Measurements from ENCODE around the gene MRGPRF. TPM values are rescaled to one million over a fixed set of nuclear protein-coding genes. Genes with fewer than 3 reads are reported as not detected.
"Not testable (repeated sequence)": the region's sequence is repeated elsewhere in the genome, so short reads cannot be mapped to it uniquely, and the experiment has no call there.

Gene MRGPRF
- total RNA-seq, 1 donor from 2014 or later = 2.3 TPM

DNA sequence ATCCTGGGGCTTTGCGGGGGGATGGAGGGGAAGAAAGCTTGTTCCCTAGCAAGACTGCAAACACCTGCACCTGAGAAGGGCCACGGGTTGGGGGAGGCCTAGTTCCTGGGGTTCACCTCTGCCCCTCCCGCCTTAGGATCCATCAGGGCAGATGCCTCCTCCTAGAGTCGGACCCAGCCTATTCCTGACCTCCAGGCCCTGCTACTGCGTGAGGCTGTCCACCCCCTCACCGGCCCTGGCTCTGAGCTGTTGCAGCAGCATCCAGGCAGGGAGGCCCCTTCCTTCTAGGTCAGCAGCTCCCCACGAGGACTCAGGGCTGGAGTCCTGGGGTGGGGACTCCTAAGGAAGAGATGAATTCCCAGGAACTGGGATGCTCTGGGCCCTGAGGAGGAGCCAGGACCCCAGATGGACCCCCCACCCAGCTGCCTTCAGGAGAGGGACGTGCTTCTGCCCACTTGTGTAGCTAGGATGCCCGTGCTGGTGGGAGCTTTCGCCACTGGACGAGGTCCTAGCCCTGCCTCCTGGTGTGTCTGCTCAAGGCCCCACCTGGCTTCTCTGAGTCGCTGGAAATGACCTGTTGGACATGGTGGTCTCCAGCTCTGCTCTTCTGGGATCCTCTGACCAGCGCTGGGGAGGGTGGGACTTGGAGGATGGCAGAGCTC is 10.3 kb downstream of the MRGPRF start:
- no peak for DNase-seq

DNA sequence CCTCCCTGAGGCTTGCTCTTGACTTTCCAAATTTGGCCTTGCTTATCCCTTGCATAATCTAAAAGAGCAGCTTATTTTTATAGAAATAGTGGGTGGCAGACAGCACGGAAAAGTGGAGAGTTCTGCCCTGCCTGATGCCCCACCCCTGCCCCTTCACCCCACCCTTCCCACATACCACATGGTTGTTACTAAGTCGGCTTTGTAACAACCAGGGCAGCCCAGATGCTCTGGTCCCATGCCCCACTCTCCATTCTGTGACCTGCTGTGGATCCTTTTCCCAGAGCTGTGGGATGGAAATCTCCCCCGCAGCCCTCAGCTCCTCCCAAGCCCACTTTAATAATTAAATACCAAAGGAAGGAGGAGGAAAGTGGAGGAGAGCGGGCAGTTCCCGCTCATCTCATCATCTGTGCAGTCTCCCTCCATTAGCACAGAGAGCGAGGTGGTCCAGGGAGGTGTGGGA is 10.9 kb downstream of the MRGPRF start:
- DNase-seq = no peak

DNA sequence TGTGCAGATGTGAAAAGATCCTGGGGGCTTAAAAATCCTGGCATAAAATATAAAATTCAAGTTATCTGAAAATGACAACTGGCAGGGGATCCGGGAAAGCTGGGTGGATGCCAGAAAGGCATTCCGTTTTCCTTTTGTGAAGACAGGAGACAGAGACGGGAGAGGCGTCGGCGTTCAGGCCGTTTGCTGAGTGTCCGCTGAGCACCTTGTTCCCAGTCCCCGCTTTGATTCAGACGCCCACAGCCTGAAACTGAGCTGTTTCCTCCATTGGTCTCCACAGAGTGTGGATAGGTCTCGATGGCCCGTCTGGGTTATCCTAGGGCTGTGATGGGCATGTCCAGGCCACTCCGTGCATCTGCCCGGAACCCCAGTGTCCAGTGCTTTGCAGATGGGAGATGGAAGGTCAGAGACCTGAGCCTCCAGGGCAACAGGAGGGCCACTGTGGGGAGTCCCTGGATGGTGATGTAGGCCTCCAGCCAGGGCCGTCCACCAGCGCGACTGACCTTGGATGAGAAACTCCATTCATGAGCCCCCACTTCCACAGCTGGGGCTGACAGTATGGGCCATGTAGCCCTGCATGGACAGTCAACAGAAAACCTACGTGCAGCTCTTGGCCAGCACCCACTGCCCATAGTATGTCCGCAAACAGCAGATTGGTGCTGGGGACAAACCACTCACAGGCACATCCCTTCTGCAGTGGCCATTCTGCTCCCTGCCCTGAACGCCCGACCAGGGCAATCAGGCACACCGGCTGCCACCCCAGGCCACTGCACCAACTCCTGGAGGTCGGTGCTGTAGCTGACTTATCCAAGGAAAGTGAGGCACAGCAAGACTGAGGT is 11.6 kb downstream of the MRGPRF start:
- no peak for DNase-seq

DNA sequence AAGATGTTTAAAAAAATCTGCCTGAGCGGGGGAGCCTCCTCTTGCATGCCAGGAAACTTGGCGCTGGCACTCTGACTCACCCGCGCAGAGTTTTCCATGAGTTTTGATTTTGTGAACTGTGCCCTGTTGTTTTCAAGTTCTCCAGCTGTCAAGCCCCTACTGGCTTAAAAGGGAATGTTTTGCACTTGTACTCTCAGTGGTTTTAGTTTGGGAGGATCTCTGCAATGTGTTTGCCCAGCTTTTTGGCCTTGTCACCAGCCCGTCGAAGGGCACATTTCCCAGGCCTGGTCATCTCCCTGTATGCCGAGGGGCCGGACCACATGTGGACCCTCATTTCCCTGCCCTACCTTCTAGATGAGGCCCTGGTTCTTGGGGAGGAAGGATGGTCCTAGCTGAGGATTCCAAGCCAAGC is 12.2 kb downstream of the MRGPRF start:
- DNase-seq = no peak

DNA sequence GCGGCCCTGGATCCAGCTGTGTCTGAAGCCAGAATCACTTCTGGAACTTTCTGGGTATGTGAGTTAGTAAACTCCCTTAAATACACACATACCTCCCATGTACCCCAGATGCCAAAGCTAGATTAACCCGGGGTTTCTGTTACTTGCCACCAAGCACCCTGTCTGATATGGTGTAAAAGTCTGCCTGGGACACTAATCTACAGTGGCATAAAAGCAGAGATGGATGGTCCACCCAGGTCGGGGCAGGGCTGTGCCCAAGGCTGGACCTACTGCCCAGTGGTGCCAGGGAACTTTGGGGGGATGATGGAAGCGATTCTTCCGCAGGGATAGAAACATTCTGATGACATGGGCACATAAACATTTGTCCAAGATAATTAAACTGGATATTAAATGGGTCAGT is 12.7 kb downstream of the MRGPRF start:
- no peak for DNase-seq

DNA sequence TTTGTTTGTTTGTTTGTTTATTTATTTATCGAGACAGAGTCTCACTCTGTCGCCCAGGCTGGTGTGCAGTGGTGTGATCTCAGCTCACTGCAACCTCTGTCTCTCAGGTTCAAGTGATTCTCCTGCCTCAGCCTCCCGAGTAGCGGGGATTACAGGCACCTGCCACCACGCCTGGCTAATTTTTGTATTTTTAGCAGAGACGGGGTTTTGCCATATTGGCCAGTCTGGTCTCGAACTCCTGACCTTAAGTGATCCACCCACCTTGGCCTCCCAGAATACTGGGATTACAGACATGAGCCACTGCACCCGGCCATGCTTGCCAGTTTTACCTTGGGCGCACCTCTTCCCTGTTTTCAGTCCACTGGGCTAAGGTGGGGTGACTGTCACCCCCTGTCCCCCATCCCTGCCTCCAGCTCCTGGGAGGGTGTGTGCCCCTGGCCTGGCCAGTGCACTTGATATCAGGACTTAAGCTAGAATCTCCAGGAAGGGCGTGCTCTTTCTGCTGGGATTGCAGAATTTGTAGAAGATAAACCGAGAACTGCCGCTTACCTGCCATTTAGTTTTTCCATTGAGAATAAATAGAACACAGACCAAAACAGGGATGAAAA is 13.2 kb downstream of the MRGPRF start:
- DNase-seq = not testable (repeated sequence)

DNA sequence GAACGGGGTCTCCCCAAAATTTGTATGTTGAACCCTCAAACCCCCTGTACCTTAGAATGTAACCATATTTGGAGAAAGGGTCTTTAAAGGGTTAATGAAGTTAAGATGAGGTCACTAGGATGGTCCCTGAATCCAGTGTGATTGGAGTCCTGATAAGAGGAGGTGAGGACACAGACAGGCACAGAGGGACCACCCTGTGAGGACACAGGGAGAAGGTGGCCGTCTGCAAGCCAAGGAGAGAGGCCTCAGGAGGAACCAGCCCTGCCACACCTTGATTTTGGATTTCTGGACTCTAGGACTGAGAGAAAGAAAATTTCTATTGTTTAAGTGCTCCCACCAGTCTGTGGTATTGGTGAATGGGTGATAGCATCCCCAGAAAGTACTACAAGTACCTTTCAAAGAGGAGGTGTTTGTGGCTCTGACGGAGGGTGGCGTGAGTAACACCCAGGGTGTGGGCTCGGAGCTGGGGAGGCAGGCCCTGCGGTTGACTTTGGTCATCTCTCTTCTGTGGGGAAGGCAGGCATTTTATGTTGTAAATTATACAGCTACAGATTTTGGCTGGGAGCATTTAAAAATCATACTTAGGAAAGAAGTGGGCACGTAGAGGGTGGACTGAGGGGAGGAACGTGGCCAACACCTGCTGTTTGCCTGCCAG is 13.8 kb downstream of the MRGPRF start:
- no peak for DNase-seq

DNA sequence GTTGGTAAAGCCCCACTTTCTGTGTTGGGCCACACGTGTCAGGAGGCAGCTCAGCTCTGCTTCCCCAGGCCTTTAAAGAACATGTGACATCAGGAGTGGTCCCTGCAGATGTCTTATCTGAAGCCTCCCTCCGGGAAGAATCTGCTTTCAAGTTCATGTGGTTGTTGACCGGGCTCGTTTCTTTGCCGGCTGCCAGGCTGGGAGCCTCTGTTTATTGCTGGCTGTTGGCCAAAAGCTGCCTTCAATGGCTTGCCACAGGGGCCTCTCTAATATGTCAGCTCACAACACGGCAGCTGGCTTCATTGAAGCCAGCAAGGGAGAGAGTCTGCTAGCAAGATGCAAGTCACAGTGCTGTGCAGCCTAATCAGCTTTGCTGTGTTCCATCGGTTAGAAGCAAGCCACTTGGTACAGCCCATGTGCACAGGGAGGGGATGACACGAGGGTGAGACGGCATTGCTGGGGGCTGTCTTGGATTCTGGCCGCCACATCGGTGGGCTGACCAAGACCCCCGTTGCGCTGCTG is 14.6 kb downstream of the MRGPRF start:
- DNase-seq = no peak

DNA sequence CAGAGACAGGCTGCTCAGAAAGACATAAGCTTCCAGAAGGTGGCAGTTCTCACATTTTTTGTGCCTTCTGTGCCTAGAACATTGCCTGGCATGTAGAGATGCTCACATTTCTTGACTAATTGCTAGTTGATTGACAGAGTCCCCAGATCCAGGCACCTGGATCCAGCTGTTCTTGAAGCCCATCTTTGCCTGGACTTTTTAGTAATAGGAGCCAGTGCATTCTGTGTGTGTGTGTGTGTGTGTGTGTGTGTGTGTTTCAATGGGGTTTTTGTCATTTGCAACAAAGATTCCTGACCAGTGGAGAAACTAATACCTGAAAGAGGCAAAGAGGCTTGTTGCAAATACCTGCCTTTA is 15.1 kb downstream of the MRGPRF start:
- DNase-seq = no peak

DNA sequence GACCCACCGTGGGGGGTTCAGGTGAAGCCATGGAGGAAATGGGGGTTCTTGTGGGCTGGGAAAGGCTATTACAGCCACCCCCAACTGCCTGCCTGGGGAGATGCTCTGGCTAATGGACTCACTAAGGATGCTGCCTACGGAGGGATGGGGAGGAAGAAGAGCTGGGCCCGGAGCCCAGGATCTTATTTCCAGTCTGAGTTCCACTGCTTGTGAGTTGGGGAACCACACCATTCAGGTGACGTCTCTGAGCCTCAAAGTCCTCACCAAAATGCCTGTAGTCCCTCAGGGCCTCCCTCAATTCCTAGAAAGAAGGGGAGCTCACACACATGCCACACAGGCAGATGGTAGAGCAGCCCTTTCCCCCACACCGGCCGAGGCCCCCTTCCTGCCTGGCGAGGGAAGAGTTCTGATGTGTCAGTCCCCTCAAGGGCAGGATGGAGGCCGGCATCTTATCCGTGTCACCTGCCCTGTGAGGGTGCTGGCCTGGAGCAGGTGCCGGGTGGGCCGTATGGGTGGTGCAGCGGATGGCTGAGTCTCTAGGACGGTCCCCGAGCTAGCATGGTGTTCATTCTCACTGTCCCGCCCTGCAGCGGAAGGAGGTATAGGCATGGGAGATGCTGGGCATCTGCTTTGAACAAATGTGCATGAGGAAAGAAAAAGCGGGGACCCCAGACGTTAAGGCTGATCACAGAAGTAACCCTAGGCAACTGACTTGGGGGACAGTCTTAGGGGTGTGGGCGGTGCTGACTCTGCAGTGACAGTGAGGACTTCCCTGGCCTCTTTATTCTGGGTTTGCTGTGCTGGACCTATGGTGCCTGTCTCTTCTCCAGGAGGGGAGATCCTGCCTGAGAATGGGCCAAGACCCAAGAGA is 15.7 kb downstream of the MRGPRF start:
- DNase-seq = no peak

DNA sequence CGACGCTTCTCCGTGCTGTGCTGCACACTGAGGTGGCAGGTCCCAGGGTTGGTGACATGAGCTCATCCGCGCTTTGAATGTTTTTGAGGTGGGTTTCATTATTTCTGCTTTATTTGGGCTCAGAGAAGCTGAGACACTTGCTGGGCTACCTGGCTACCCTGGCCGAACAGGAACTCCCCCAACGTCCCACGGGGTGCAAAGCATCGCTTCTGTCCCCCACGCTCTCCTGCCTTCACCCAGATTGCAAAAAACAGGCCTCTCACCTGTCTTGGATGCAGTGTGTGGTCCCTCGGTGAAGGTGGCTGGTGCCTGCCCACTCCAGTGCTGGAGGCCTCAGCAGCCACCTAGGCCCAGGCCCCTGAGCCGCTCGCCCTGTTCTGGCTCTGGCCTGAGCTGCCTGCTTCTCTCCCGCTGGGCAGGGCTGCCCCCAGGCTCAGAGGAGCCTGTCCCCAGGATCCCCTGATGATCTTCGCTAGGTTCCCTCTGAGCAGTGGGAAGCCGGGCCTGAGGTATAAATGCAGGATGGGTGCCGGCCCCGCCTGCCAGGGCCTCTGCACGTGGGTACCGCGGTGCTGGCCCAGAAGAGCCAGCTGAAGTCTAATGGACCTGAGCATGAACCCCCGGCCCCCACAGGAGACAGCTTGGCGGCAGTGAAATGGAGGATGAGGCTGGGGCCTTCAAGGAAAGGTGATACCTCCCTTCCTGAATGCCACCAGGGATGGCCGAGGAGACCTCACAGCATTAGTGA is 16.5 kb downstream of the MRGPRF start:
- no peak for DNase-seq

DNA sequence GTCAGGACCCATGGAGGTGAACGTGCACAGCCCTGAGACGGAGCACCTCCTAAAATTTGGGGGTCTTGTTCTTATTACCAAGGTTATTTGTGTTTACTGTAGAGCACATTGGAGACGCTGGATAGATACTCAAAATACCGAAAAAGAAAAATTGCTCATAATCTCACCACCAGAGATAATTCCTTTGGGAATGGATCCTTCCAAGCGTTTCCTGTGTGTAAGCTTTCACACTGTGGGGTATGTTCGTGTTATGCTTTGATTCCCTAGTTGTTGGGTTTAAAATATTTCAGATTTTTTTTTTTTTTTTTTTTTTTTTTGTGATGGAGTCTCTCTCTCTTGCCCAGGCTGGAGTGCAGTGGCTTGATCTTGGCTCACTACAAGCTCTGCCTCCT is 18.2 kb downstream of the MRGPRF start:
- no peak for DNase-seq

DNA sequence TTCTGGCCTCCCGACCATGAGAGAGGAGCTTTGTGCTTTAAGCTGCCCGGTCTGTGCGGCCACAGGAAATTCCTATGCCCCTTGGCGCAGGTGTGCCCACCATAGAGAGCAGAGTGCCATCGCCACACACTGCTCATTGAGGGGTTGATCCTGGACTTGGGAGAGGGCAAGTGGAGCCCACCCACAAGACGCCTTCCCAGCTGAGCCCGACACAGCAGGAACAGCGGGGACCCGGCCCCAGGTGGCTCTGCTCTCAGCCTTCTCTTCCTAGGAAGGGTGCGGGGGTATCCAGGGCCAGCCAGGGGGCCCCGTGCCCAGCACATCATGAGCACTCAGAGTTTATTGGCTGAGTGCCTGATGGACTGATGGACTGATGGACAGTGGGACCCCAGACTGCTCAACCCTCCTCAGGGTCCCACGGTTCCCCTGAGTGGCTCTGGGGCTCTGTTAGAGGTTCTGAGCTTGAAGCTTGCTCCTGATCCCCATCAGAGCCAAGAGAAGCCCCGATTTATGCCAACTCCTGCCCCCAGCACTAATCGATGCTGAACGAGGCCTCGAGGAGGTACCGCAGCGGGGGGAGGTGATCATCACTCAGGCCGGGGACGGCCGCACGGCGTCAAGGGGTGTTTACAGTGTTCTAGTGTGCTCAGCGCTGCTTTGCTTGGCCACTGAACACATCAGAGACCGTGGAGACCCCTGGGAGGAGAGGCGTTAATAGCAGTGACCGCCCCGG is 18.7 kb downstream of the MRGPRF start:
- no peak for DNase-seq

DNA sequence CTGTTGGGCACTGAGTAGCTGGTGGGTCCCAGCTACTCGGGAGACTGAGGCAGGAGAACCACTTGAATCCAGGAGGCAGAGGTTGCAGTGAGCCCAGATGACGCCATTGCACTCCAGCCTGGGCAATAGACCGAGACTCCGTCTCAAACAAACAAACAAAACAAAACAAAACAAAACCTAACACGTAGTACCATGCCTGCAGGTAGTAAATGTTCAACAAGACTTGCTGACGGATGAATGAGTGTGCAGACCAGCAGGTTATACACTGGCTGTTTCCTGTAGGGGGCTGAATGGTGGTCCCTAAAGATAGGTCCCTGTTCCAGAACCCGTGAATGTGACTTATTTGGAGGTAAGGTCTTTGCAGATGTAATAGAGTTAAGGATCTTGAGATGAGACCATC is 19.5 kb downstream of the MRGPRF start:
- no peak for DNase-seq

DNA sequence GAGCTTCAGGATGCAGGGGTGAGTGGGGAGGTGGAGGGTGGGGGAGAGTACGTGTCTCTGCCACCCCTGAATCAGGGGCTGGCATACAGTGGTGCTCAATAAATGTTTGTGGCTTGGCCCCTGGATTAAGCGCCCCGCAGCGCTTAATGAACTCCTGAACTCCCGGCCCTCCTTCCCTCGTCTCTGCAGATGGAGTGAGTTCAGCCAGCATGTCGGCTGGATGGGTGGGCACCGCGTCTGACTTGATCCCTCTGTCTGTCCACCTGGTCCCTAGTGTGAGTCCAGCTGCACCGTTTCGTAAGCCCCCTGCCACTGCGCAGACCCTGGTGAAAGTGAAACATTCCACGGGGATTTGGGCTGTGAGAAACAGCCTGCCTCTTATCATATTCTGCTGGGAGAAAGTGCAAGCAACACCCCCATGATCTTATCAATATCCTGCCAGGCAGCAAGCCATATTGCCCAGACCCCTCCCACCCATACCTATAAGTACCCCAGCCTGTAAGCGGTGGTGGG is 20.2 kb downstream of the MRGPRF start:
- DNase-seq = no peak

DNA sequence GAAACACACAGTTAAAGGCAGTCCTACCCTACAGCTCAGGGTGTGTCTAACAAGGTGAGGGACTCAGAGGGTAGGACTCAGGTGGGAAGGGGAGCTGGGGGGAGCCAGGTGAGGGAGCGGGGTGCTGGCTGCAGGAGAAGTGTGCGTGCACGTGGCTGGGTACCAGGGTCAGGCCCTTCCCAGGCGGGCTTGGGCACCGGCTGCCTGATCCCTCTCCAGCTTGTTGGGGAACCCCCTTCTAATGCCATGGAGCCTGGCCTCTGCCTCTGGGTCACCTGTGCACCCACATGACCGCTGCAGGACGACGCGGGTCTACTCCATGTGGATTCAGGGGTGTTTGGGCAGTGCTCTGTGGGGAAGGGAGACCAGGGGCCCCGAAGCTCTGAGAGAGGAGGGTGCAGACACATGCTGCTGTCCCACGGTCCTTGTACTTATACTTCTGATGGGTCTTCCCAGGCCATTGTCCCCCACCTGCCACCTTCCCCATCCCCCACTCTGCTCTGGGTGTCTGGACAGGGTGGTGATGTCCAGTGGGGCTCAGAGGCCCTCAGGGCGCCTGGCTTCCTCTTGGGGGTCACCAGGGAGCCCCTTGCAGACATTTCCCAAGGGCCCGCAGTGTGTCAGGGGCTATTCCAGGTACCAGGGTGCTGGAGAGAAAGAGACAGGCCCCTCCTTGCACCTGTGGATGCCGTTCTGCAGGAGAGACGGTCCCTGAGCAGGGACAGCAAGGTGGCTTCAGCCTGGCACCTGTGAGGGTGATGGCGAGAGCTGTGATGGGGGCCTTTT is 21.9 kb downstream of the MRGPRF start:
- DNase-seq = no peak

DNA sequence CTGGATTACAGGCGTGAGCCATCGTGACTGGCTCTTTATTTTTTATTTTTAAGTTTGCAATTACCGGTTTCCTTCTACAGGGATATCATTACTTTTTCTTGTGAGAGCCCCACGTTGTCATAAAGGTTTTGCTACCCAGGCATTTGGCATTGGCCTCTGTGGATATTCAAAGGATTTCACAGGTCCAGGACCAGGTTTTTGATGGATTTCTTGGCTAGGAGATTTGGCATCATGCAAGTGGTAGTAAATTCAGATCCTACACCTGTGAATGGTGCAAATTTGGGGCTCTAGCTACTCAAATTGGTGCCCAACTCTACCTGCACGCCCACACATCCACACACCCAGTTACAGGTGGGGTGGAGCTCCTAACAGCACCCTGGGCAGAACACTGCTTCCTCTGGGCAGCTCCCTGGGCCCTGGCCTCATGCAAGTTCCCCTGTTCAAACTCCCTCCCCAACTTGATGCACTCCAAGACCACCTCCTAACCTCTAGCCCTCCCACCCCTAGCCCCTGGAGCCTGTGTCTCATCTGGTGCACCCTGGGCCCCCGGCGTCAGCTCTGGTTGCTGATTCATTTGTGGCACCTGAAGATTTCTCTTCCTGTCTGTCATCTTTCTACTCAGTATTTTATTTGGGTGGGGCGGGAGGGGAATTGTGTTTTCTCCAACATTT is 23.0 kb downstream of the MRGPRF start:
- no peak for DNase-seq

DNA sequence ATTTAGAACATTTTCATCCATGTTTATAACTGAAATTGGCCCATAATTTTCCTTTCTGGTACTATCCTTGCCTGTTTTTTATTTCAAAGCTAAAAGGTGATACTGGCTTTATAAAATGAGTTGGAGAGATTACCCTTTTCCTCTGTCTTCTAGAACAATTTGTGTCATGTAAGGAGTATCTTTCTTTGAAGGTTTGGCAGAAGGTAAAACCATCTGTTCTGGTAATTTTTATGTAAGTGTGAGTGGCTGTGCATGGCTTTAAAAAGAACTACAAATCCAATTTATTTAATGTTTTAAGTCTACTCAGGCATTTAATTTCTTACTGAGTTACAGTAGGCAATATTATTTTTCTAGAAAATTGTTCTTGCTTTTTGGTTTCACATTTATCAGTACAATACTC is 24.6 kb downstream of the MRGPRF start:
- DNase-seq = no peak

DNA sequence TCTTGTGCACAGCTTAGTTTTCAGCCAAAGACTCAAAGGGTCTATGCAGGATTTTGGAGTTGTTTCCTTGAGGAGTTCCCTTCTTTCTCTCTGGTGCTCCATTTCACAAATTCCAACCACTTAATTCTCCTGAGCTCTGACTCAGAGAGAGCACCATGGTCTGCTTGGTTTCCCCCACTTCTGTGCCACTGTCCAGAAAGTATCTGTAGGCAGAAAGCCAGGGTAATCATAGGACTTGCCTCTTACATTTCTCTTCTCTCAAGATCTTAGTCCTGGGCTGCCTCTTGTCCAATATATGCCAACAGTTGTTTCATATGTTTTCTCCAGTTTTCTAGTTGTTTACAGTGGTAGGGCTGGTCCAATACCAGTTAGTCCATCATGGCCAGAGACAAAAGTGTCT is 25.8 kb downstream of the MRGPRF start:
- DNase-seq = no peak

All from occipital lobe (tissue), 2 donors.